ENCODE measurements around the gene TSPAN18.

TSPAN18 gene

GRCh38 chr11:44957776-44958564, 231.2 kb downstream of the TSPAN18 start:
- DNase-seq (ENCODE audit: low read depth) = no peak

GRCh38 chr11:44959064-44959463, 232.3 kb downstream of the TSPAN18 start:
- DNase-seq (ENCODE audit: low read depth) = no peak

GRCh38 chr11:44960200-44960845, 233.6 kb downstream of the TSPAN18 start:
- DNase-seq (ENCODE audit: low read depth) = no peak

GRCh38 chr11:44962464-44962863, 235.7 kb downstream of the TSPAN18 start:
- DNase-seq (ENCODE audit: low read depth) = no peak

- no peak for DNase-seq (ENCODE audit: low read depth)
These were observed 236.4 kb downstream of the TSPAN18 start for GRCh38 chr11:44963136-44963535.

- DNase-seq (ENCODE audit: low read depth) = no peak
These were observed 237.2 kb downstream of the TSPAN18 start for GRCh38 chr11:44963948-44964347.

- DNase-seq (ENCODE audit: low read depth) = no peak
These were observed 237.9 kb downstream of the TSPAN18 start for GRCh38 chr11:44964526-44965209.

DNA sequence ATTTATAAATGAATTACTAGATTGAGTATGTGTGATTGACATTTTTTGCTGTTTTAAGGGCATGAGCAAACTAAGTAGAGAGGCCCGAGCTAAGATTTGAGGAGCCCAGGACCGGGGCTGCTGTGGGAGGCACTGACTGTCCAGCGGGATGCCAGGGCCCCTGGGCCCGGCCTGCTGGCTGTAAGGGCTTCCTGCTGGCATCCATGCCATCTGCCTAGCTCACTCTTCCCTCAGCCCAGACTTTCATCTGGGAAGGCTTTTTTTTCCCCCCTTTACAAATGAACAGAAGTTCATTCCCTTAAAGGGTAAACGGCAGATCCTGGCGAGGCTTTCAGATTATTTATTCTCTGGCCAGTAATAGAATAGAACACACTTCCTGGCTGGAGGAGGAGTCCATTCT, 239.9 kb downstream of the TSPAN18 start:
- no peak for DNase-seq (ENCODE audit: low read depth)

- DNase-seq (ENCODE audit: low read depth) = no peak
These were observed 241.3 kb downstream of the TSPAN18 start for GRCh38 chr11:44967930-44968496.

DNA sequence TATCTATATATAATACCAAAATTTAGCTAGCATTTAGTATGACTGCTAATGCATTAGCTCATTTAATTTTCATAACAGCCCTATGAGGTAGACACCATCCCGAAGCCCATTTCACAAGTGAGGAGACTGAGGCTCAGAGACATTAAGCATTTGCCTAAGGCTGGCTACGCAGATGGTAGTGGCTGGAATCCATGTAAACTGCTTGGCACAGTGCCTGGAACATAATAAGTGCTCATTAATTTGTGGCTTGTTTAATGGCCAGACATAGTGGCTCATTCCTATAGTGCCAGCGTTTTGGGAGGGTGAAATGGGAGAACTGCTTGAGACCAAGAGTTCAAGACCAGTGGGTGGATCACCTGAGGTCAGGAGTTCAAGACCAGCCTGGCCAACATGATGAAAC, 241.7 kb downstream of the TSPAN18 start:
- no peak for DNase-seq (ENCODE audit: low read depth)

GRCh38 chr11:44969651-44970252, 243.0 kb downstream of the TSPAN18 start:
- no peak for DNase-seq (ENCODE audit: low read depth)

- no peak for DNase-seq (ENCODE audit: low read depth)
These were observed 243.5 kb downstream of the TSPAN18 start for GRCh38 chr11:44970293-44970692.

GRCh38 chr11:44971185-44971584, 244.4 kb downstream of the TSPAN18 start:
- DNase-seq (ENCODE audit: low read depth) = no peak

DNA sequence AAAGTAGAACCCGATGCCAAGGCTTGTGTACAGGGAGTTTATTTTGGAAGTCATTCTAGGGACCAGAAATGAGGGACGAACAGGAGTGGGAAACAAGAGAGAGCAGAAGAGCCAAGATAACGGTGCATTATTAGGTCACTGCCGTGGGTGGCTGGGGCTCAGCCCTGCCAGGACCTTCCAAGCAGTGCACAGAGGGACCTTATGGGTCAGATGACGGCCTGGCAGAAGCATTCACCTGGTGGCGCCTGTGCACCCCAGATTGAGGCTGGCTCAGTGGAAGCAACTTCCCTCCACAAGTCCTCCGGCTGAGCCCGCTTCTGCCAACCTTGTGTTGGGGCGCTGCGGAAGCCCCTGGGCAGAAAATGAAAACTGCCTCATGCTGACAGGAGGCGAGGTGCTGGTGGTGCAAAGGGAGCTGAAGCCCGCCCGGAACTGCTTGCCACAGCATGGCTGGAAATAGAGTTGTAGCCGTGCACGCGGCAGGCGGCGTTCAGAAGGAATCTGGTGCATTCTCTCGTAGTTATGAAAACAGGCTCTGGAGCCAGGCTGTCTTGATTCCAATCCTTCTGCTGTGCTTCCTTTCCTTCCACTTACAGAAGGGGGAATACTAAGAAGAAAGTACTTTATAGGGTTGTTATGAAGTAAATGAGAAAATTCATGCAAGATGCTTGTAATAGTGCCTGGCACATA, 246.1 kb downstream of the TSPAN18 start:
- DNase-seq (ENCODE audit: low read depth) = no peak

- DNase-seq (ENCODE audit: low read depth) = no peak
These were observed 247.1 kb downstream of the TSPAN18 start for GRCh38 chr11:44973632-44974401.

GRCh38 chr11:44974402-44975000, 247.7 kb downstream of the TSPAN18 start:
- no peak for DNase-seq (ENCODE audit: low read depth)

- DNase-seq (ENCODE audit: low read depth) = no peak
These were observed 249.8 kb downstream of the TSPAN18 start for GRCh38 chr11:44976576-44976975.

GRCh38 chr11:44977493-44977984, 250.8 kb downstream of the TSPAN18 start:
- no peak for DNase-seq (ENCODE audit: low read depth)

DNA sequence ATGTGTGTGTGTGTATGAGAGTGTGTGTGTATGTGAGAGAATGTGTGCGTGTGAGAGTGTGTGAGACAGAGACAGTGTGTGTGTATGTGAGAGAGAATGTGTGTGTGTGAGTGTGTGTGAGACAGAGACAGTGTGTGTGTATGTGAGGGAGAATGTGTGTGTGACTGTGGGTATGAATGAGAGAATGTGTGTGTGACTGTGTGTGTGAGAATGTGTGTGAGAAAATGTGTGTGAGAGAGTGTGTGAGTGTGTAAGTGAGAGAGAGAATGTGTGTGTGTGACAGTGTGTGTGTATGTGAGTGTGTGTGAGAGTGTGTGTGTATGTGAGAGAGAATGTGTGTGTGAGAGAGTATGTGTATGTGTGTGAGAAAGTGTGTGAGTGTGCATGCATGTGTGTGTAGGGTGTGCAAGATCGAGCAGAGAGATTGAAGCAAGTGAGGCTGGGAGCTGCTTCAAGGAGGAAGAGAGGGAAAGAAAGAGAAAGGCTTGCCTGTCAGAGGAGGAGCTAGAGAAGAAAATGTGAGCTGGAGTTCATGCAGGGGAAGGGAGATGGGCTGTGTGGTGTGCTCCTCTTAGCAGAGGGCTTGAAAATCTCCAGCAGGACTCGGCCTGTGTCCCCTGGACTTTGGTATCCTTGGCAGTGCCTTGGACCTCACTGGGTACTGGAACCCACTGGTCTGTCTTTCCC, 251.7 kb downstream of the TSPAN18 start:
- no peak for DNase-seq (ENCODE audit: low read depth)

DNA sequence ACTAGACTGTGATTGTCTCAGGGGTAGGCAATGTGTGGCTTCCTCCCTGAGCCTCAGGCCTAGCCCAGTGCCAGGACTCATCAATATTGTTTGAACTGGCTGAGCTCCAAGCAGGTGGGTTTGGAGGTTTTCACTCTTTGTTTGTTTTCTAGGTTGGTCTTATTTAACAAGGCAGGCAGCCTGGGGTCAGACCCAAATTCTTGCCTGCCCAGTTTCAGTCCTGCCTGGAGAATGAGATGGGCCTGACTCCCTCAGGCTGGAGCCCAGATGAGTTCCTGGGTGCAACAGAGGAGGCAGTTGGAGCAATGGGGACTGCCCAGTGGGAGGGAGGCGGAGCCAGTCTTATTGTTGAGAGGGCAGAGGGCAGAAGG, 252.2 kb downstream of the TSPAN18 start:
- no peak for DNase-seq (ENCODE audit: low read depth)

Data from stimulated activated CD8-positive, alpha-beta memory T cell treated with anti-CD3 and anti-CD28 coated beads, Interleukin-15, amount 100 ng/mL, for 24 hours (primary cell).